Stimulated activated CD4-positive, alpha-beta T cell treated with anti-CD3 and anti-CD28 coated beads, Interleukin-12 subunit alpha, Interleukin-12 subunit beta, amount 100 ng/mL, for 4 hours (primary cell): ENCODE measurements around the gene MED13L.

ENCODE experiments used
- DNase-seq: peaks from one replicate; pipeline ENCODE4 v3.0.0-alpha.2; 2020

MED13L gene

GRCh38 chr12:115930336-115930735 lies 347.2 kb downstream of the MED13L start:
- DNase-seq: no peak

GRCh38 chr12:115926037-115926670 lies 351.3 kb downstream of the MED13L start:
- no peak for DNase-seq

- no peak for DNase-seq
These were observed 353.6 kb downstream of the MED13L start for GRCh38 chr12:115923851-115924250.

- DNase-seq: no peak
These were observed 354.4 kb downstream of the MED13L start for GRCh38 chr12:115922952-115923564.

- DNase-seq: no peak
These were observed 356.9 kb downstream of the MED13L start for GRCh38 chr12:115920395-115921183.

- DNase-seq: no peak
These were observed 358.7 kb downstream of the MED13L start for GRCh38 chr12:115918763-115919162.

GRCh38 chr12:115916910-115917668 lies 360.4 kb downstream of the MED13L start:
- peak; percentile 76 for DNase-seq

GRCh38 chr12:115914122-115914521 lies 363.4 kb downstream of the MED13L start:
- no peak for DNase-seq

GRCh38 chr12:115912440-115912839 lies 365.1 kb downstream of the MED13L start:
- no peak for DNase-seq

- DNase-seq: no peak
These were observed 366.1 kb downstream of the MED13L start for GRCh38 chr12:115911360-115911759.

GRCh38 chr12:115910057-115910456 lies 367.4 kb downstream of the MED13L start:
- DNase-seq: no peak
